Measurements from ENCODE around the gene INSR.

The INSR gene

DNA sequence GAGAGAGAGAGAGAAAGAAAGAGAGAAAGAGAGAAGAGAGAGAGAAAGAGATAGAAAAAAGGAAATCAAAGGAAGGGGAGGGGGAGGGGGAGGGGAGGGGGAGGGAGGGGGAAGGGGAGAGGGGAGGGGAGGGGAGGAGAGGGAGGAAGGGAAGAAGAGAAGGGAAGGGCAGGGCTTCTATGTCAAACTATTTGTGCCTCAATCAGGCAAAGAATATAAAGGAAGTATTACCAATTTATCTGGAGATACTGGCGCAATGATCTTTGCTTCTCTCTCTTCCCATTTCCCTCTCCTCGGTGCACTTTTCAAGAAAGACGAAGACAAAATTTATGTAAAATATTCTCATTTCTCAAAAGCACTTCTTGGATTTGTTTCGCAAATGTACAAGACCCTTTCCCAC lies 9.3 kb upstream of the INSR start:
- no peak for DNase-seq
- intact Hi-C loops (cut with DNase I) = no loop called here

DNA sequence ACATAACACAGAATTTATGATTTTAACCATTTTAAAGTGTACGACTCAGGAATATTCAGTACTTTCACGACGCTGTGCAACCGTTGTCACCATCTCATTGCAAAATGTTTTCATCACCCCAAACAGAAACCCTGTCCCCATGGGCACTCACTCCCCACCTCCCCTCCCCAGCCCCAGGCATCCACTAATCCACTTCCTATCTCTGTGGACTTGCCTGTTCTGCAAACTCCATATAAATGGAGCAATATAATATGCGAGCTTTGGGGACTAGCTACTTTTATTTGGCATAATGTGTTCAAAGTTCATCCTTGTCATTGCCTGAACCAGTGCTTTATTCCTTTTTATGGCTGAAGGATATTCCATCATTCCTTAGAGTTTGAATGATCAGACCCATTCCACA lies 7.3 kb upstream of the INSR start:
- DNase-seq = no peak
- intact Hi-C loops (cut with DNase I) = no loop called here

- no peak for DNase-seq
- intact Hi-C loops (cut with DNase I) = loop anchor here (10.0 kb wide), 1 partner anchor 183 kb away; no protein-coding TSS in a partner anchor
These were observed 3.5 kb upstream of the INSR start for GRCh38 chr19:7297742-7298141.

DNA sequence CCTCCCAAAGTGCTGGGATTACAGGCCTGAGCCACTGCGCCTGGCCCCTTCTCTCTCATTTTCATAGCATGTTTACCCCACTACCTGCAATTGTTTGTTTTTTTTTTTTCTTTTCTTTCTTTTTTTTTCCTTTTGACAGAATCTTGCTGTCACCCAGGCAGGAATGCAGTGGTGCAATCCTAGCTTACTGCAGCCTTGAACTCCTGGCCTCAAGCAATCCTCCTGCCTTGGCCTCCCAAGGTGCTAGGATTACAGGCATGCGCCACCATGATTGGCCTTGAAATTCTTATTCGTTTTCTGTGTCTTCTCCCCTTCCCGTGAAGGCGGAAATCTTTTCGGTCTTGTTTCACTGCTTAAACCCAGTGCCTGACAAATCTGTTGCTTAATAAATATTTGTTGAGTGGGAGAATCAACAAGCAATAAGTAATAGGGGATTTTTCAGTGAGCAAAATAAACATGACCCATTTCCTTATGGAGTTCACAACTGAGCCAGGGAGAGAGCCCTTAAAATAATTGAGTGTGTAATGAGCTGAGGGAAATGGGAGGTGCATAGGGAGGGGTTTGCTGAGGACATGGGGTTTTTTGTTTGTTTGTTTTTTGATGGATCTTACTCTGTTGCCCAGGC lies 1.8 kb upstream of the INSR start:
- intact Hi-C loops (cut with DNase I) = loop anchor here (10.0 kb wide), 1 partner anchor 181 kb away; no protein-coding TSS in a partner anchor
- no peak for DNase-seq

GRCh38 chr19:7294558-7295212 lies 471 bp upstream of the INSR start:
- intact Hi-C loops (cut with DNase I) = loop anchor here (1.0 to 10.0 kb wide), 2 partner anchors 96 to 180 kb away; no protein-coding TSS in a partner anchor

GRCh38 chr19:7292950-7293761 lies 1.1 kb downstream of the INSR start:
- DNase-seq = peak in 36 of 42 donors; percentile 4 to 58 (median 18)
- intact Hi-C loops (cut with DNase I) = loop anchor here (10.0 kb wide), 1 partner anchor 178 kb away; no protein-coding TSS in a partner anchor

More at GRCh38 chr19:7294558-7295212, 471 bp upstream of the INSR start:
- peak; percentile 49 to 87 (median 70) for DNase-seq

GRCh38 chr19:7292352-7292949 lies 1.8 kb downstream of the INSR start:
- no peak for DNase-seq
- intact Hi-C loops (cut with DNase I) = loop anchor here (10.0 kb wide), 1 partner anchor 178 kb away; no protein-coding TSS in a partner anchor

DNA sequence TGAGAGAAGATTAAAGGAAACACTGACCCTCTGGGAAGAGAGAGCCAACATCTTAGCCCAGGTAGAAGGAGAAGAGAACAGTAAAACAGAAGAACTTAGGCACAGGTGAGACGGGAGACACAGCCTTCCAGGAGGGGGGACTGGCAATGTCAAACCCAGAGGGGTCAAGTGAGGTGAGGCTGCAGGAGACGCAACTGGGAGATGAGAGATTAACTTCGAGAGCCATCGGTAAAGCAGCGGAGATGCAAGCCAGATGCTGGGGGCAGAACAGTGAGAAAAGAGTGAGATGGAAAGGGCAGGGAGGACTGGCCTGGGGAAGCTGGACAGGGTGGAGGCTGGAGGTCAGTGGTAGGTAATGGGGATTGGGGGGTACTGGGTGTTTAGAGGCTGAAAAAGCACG lies 5.2 kb downstream of the INSR start:
- DNase-seq = no peak
- intact Hi-C loops (cut with DNase I) = no loop called here

GRCh38 chr19:7288131-7288530 lies 6.1 kb downstream of the INSR start:
- DNase-seq = no peak
- intact Hi-C loops (cut with DNase I) = no loop called here

GRCh38 chr19:7287722-7288121 lies 6.5 kb downstream of the INSR start:
- intact Hi-C loops (cut with DNase I) = no loop called here
- DNase-seq = no peak

- intact Hi-C loops (cut with DNase I) = no loop called here
- DNase-seq = no peak
These were observed 13.1 kb downstream of the INSR start for GRCh38 chr19:7280940-7281666.

- intact Hi-C loops (cut with DNase I) = no loop called here
- DNase-seq = no peak
These were observed 21.2 kb downstream of the INSR start for GRCh38 chr19:7272856-7273578.

GRCh38 chr19:7268705-7269098 lies 25.5 kb downstream of the INSR start:
- intact Hi-C loops (cut with DNase I) = no loop called here
- DNase-seq = no peak

- DNase-seq = no peak
- intact Hi-C loops (cut with DNase I) = no loop called here
These were observed 26.2 kb downstream of the INSR start for GRCh38 chr19:7267792-7268704.

- no peak for DNase-seq
- intact Hi-C loops (cut with DNase I) = no loop called here
These were observed 27.4 kb downstream of the INSR start for GRCh38 chr19:7266832-7267231.

GRCh38 chr19:7265963-7266362 lies 28.3 kb downstream of the INSR start:
- DNase-seq = no peak

DNA sequence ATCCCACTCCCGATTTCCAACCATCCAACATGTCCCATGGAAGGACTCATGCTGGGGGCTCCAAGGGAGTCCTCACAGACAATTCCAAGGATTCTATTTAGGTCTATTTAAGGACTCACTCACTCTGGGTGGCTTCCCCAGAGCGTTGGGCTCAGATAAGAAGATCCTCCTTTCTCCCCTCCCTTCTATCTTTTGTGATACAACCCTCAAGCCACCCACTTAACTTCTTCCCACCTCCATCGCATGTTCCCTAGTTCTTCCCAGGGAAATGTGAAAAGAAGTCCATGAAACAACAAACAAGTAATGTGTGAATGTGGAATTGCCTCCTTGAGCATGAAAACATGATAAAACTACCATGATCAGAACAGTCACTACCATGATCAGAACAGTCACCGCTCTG lies 29.4 kb downstream of the INSR start:
- DNase-seq = no peak
- intact Hi-C loops (cut with DNase I) = no loop called here

More at GRCh38 chr19:7265963-7266362, 28.3 kb downstream of the INSR start:
- intact Hi-C loops (cut with DNase I) = no loop called here

All from head of caudate nucleus (tissue), 42 donors.